GM18505 (cell line): ENCODE data around the gene PRKAG3.

Source experiments
- ATAC-seq: cut with Tn5 transposase; IDR thresholded peaks from one replicate; pipeline ENCODE4 v1.9.1; 2021; ENCODE audit not compliant: unreplicated experiment
- POLR2A ChIP-seq: IDR thresholded peaks from 4 replicates; pipeline ENCODE4 v1.6.1; 2011; ENCODE audit warnings: borderline replicate concordance; ENCODE audit not compliant: insufficient read depth, insufficient read length; ENCODE audit errors: extremely low read depth

The PRKAG3 gene

GRCh38 chr2:218823196-218823855, 8.3 kb downstream of the PRKAG3 start:
- no peak for ATAC-seq

GRCh38 chr2:218822622-218823021, 9.0 kb downstream of the PRKAG3 start:
- no peak for TF ChIP-seq POLR2A
- ATAC-seq = no peak

More at GRCh38 chr2:218823196-218823855, 8.3 kb downstream of the PRKAG3 start:
- no peak for TF ChIP-seq POLR2A

- no peak for ATAC-seq
- no peak for TF ChIP-seq POLR2A
These were observed 9.9 kb downstream of the PRKAG3 start for GRCh38 chr2:218821605-218822211.

GRCh38 chr2:218820746-218821369, 10.7 kb downstream of the PRKAG3 start:
- no peak for TF ChIP-seq POLR2A

GRCh38 chr2:218819093-218819492, 12.5 kb downstream of the PRKAG3 start:
- ATAC-seq = no peak

More at GRCh38 chr2:218820746-218821369, 10.7 kb downstream of the PRKAG3 start:
- no peak for ATAC-seq

GRCh38 chr2:218816561-218817011, 15.0 kb downstream of the PRKAG3 start:
- TF ChIP-seq POLR2A = no peak
- no peak for ATAC-seq

More at GRCh38 chr2:218819093-218819492, 12.5 kb downstream of the PRKAG3 start:
- TF ChIP-seq POLR2A = no peak

- no peak for TF ChIP-seq POLR2A
- no peak for ATAC-seq
These were observed 16.0 kb downstream of the PRKAG3 start for GRCh38 chr2:218815649-218816048.

- ATAC-seq = no peak
These were observed 16.4 kb downstream of the PRKAG3 start for GRCh38 chr2:218815244-218815637.

GRCh38 chr2:218814540-218815243, 16.9 kb downstream of the PRKAG3 start:
- TF ChIP-seq POLR2A = no peak
- ATAC-seq = no peak

More at GRCh38 chr2:218815244-218815637, 16.4 kb downstream of the PRKAG3 start:
- no peak for TF ChIP-seq POLR2A

GRCh38 chr2:218813771-218814460, 17.7 kb downstream of the PRKAG3 start:
- ATAC-seq = no peak
- no peak for TF ChIP-seq POLR2A

- ATAC-seq = no peak
- TF ChIP-seq POLR2A = no peak
These were observed 18.7 kb downstream of the PRKAG3 start for GRCh38 chr2:218812861-218813260.

GRCh38 chr2:218812096-218812815, 19.3 kb downstream of the PRKAG3 start:
- ATAC-seq = no peak
- no peak for TF ChIP-seq POLR2A
